ENCODE measurements around the gene FYN.
"Not testable (repeated sequence)": the region's sequence is repeated elsewhere in the genome, so short reads cannot be mapped to it uniquely, and the experiment has no call there.

The FYN gene

DNA sequence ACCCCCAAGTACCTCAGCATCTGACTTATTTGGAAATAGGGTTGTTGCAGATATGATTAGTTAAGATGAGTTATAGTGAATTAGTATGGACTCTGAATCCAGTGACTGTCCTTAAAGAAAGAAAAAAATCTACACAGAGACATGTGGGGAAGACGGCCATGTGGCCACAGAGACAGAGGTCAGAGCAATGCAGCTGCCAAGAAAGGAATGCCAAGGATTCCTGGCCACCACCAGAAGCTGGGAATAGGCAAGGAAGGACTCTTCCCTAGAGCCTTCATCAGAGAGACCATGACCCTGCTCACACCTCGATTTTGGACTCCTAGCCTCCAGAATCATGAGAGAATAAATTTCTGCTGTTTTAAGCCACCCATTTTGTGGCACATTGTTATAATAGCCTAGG lies 81.8 kb downstream of the FYN start:
- Histone ChIP-seq H3K27ac (ENCODE audit: low read depth, low read length) (no peak overlapping the region), H3K9me2 (replicated peaks; ENCODE audit: insufficient read depth, low read length) (no peaks in the 10 kb centered on the region), H3K9me3 (ENCODE audit: insufficient read depth, low read length) (no peaks in the 10 kb centered on the region), H3K9ac (ENCODE audit: low read length) (no peak overlapping the region), H4K20me1 (ENCODE audit: low read depth, low read length) (no peaks in the 10 kb centered on the region), H3K4me2 (ENCODE audit: low read depth, low read length, poor library complexity, severe bottlenecking) (no peak overlapping the region), H3K79me2 (ENCODE audit: insufficient read depth, low read length) (no peaks in the 10 kb centered on the region), H3F3A (ENCODE audit: insufficient read depth) (no peaks in the 10 kb centered on the region), H3K36me3 (ENCODE audit: low read length) (no peaks in the 10 kb centered on the region), H2AFZ (ENCODE audit: low read depth, low read length, severe bottlenecking) (no peak overlapping the region), H3K27me3 (ENCODE audit: low read length) (no peaks in the 10 kb centered on the region), H3K4me3 (ENCODE audit: insufficient read depth, low read length, poor library complexity, severe bottlenecking) (no peak overlapping the region)
- TF ChIP-seq EZH2phosphoT487 (conservative IDR thresholded peaks at IDR 0.05; ENCODE audit: low read length) (no peak), CTCF (IDR thresholded peaks at IDR 0.05; ENCODE audit: insufficient read depth, low read length, poor library complexity, severe bottlenecking) (no peak)

DNA sequence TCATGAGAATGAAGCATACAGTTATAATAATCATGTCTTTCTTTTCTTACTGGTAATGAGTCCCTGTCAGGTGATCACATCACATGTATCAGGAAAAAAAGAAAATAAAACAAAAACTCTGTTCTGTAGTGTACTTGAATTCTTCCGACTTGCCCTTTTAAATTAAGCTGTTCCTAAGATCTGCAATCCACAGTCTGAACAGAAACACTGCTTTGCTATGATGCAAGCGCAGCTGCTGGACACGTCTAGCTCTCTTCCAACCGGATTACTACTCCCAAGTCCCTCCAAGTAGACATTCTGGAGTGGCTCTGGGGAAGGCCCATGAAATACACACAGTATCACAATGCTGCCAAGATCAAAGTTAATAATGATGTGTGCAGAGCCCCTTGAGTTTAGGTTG lies 83.7 kb downstream of the FYN start:
- no peaks in the 10 kb centered on the region for H3K9me2 ChIP-seq (replicated peaks; ENCODE audit: insufficient read depth, low read length)
- no peak overlapping the region for H3K4me3 ChIP-seq (ENCODE audit: insufficient read depth, low read length, poor library complexity, severe bottlenecking)
- H3K9me3 ChIP-seq (ENCODE audit: insufficient read depth, low read length) = no peaks in the 10 kb centered on the region
- no peaks in the 10 kb centered on the region for H3K36me3 ChIP-seq (ENCODE audit: low read length)
- H3K4me2 ChIP-seq (ENCODE audit: low read depth, low read length, poor library complexity, severe bottlenecking) = no peak overlapping the region
- H3K27ac ChIP-seq (ENCODE audit: low read depth, low read length) = no peak overlapping the region
- H3F3A ChIP-seq (ENCODE audit: insufficient read depth) = no peaks in the 10 kb centered on the region
- no peak overlapping the region for H3K9ac ChIP-seq (ENCODE audit: low read length)
- H2AFZ ChIP-seq (ENCODE audit: low read depth, low read length, severe bottlenecking) = no peak overlapping the region
- TF ChIP-seq CTCF (IDR thresholded peaks at IDR 0.05; ENCODE audit: insufficient read depth, low read length, poor library complexity, severe bottlenecking) (no peak), EZH2phosphoT487 (conservative IDR thresholded peaks at IDR 0.05; ENCODE audit: low read length) (no peak)
- no peaks in the 10 kb centered on the region for H3K79me2 ChIP-seq (ENCODE audit: insufficient read depth, low read length)
- no peaks in the 10 kb centered on the region for H3K27me3 ChIP-seq (ENCODE audit: low read length)
- no peaks in the 10 kb centered on the region for H4K20me1 ChIP-seq (ENCODE audit: low read depth, low read length)

DNA sequence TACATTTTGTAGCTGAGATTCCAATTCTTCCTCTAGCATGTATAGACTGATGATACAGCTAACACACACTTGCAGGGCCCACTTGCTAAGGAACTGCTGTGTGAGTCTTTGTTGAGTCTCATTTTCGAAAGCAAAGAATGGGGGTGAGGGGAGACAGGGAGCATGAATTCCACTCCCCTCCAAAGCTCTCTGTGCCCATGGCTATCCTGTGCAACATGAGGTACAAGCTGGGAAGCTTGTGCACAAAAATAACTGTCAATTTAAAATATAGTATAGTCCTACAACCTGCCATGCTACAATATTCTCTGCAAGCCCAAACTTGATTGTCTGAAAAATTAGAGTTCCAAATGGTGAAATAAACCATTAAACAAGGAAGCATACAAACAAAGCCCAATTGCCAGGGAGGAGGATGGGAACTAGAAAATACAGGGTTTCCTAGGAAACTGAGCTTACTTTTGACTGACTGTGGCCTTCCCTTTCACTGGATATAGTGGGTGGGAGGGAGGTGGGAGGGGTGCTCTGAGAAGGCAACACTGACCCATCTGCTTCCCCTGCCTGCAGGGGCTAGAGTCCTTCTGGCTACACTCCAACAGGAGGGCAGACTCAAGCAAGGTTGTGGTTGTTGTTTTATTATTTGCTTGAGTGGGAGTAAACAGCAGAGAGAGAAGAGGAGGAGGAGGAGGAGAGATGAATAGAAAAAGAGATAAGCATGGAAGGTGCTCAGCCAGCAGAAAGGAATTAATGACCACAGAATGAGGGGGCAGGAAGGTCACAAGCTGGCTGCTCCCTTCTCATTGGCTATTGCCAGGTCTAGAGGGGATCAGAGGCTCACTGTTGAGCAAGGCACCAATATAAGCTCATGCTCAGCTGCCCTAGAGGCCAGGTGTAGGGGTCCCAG lies 84.6 kb downstream of the FYN start:
- no peaks in the 10 kb centered on the region for H3F3A ChIP-seq (ENCODE audit: insufficient read depth)
- TF ChIP-seq EZH2phosphoT487 (conservative IDR thresholded peaks at IDR 0.05; ENCODE audit: low read length) (no peak), CTCF (IDR thresholded peaks at IDR 0.05; ENCODE audit: insufficient read depth, low read length, poor library complexity, severe bottlenecking) (no peak)
- no peaks in the 10 kb centered on the region for H3K27me3 ChIP-seq (ENCODE audit: low read length)
- H3K79me2 ChIP-seq (ENCODE audit: insufficient read depth, low read length) = no peaks in the 10 kb centered on the region
- H3K9ac ChIP-seq (ENCODE audit: low read length) = no peak overlapping the region
- H3K9me3 ChIP-seq (ENCODE audit: insufficient read depth, low read length) = no peaks in the 10 kb centered on the region
- H3K36me3 ChIP-seq (ENCODE audit: low read length) = no peaks in the 10 kb centered on the region
- no peak overlapping the region for H3K4me3 ChIP-seq (ENCODE audit: insufficient read depth, low read length, poor library complexity, severe bottlenecking)
- no peak overlapping the region for H2AFZ ChIP-seq (ENCODE audit: low read depth, low read length, severe bottlenecking)
- H3K9me2 ChIP-seq (replicated peaks; ENCODE audit: insufficient read depth, low read length) = no peaks in the 10 kb centered on the region
- H3K4me2 ChIP-seq (ENCODE audit: low read depth, low read length, poor library complexity, severe bottlenecking) = no peak overlapping the region
- no peak overlapping the region for H3K27ac ChIP-seq (ENCODE audit: low read depth, low read length)
- H4K20me1 ChIP-seq (ENCODE audit: low read depth, low read length) = no peaks in the 10 kb centered on the region

- not testable (repeated sequence) for H3K79me2 ChIP-seq (ENCODE audit: insufficient read depth, low read length); H3K4me3 ChIP-seq (ENCODE audit: insufficient read depth, low read length, poor library complexity, severe bottlenecking); H3K27me3 ChIP-seq (ENCODE audit: low read length); H3F3A ChIP-seq (ENCODE audit: insufficient read depth); H3K27ac ChIP-seq (ENCODE audit: low read depth, low read length); H3K36me3 ChIP-seq (ENCODE audit: low read length); H4K20me1 ChIP-seq (ENCODE audit: low read depth, low read length); H3K4me2 ChIP-seq (ENCODE audit: low read depth, low read length, poor library complexity, severe bottlenecking); H3K9ac ChIP-seq (ENCODE audit: low read length); H2AFZ ChIP-seq (ENCODE audit: low read depth, low read length, severe bottlenecking); H3K9me3 ChIP-seq (ENCODE audit: insufficient read depth, low read length); H3K9me2 ChIP-seq (replicated peaks; ENCODE audit: insufficient read depth, low read length)
These were observed 87.1 kb downstream of the FYN start for GRCh38 chr6:111786151-111786550.

Data from SU-DHL-6 (cell line).